GM18868 (cell line): ENCODE measurements around the gene LYPLAL1.

Experiments used
- ATAC-seq: cut with Tn5 transposase; IDR thresholded peaks from one replicate; pipeline ENCODE4 v1.9.1; 2021; ENCODE audit warnings: mild to moderate bottlenecking, moderate library complexity; ENCODE audit not compliant: unreplicated experiment

Gene LYPLAL1

DNA sequence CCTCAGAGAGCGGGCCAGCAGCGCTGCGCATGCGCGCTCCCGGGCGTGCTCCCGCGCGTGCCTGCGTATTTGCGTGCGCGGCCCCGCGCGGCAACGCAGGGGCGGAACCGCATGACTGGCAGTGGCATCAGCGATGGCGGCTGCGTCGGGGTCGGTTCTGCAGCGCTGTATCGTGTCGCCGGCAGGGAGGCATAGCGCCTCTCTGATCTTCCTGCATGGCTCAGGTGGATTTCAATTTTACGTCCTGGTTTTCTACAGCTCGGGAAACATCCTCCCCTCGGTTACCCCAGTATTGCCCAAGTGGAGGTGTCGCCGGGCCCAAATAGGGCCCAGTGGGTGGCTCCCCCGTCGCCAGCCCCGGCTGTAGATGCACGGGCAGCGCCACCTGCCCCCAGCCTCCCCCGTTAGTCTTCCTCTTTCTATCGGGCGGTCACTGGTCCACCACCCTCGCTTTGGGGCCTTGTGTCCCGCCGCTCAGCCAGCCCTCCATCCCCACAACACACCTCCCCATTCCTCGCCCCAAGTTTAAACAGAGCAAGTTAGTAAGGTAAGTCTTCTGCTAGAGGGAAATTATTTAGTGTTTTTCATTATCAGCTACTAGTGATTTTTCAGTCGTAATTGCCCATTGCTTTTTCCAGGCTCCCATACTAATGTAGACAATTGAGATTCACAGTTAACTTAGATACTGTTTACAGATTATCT is at the start of gene LYPLAL1:
Gene LYPLAL1 (plus strand): TSS at position 121 of the 702 bp plus-strand sequence. CDS start 13 bp downstream, at position 134.
- ATAC-seq, result peak; percentile 67

GRCh38 chr1:219124163-219124562 is 49.5 kb upstream of the LYPLAL1 start:
- ATAC-seq, result no peak

DNA sequence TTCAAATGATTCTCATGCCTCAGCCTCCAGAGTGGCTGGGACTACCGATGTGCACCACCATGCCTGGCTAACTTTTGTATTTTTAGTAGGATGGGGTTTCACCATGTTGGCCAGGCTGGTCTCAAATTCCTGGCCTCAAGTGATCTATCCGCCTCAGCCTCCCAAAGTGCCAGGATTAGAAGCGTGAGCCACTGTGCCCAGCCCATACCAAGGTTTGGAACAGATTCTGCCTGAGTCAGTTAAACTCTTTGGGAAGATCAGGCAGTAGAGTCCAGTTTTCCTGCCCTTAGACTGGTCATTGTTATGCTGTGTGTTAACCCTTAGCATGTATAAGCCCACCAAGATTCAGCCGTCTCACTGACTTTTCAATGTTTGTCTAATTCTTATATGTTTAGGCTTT is 48.3 kb upstream of the LYPLAL1 start:
- no peak for ATAC-seq

- ATAC-seq, result no peak
These were observed 47.3 kb upstream of the LYPLAL1 start for GRCh38 chr1:219126377-219126776.

DNA sequence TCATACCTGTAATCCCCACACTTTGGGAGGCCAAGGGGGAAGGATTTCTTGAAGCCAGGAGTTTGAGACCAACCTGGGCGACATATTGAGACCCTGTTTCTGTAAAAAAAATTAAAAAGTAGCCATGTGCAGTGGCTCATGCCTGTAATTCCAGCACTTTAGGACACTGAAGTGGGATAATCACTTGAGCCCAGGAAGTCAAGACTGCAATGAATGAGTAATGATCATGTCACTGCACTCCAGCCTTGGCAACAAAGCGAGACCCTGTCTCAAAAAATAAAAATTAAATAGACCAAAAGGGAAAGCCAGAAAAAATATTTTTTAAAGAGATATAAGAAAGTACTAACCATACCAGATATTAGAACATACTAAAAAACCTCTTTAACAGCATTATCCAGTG is 44.7 kb upstream of the LYPLAL1 start:
- ATAC-seq, result no peak

DNA sequence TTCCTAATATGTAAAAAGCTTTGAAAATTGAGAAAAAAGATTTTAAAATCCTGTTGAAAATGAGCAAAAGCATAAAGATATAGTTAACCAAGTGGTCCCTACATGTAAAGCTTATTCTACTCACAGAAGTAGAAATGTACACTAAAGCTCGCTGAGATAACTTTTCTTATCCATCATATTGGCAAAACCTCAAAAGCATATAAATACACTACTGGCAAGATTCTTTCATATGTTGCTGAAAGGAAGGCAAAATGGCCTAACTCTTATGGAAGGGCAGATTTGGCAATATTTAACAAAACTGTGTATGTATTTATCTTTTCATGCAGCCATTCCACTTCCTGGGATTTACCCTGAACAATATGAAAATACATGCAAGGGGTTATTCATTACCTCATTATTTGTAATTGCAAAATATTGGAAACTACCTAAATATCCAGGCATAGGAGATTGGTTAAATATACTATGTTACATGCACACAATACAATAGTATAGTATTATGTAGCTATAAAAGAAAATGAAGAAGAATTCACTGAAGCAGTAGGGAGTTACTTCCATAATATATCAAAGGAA is 43.2 kb upstream of the LYPLAL1 start:
- no peak for ATAC-seq

GRCh38 chr1:219132939-219133338 is 40.7 kb upstream of the LYPLAL1 start:
- ATAC-seq, result no peak

- no peak for ATAC-seq
These were observed 34.9 kb upstream of the LYPLAL1 start for GRCh38 chr1:219138747-219139146.

DNA sequence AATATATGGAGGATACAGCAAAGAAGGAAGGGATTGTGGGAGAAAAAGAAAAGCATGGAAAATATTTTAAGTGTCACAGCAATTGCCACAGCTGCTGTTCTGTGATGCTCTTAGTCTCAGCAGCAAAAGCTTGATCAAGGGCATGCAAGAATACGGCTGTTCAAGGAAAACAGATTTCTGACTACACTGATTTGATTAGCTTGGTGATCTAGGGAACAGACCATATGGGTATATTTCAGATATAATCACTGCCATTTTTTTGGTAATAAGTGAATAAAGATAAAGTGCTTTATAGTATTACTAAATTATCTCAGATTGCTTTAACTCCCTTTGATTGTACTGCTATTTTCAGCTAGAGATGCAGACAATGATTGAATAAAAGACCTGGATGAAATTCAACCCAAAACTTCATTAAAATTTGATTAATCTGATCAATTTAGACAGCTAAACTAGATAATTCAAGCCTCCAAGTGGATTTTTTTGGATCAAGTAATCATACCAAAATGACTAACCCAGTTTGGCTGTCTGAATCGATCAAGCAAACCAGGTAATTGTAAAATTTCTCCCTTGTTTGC is 33.3 kb upstream of the LYPLAL1 start:
- no peak for ATAC-seq

GRCh38 chr1:219143735-219144134 is 29.9 kb upstream of the LYPLAL1 start:
- no peak for ATAC-seq

GRCh38 chr1:219144658-219145315 is 28.9 kb upstream of the LYPLAL1 start:
- no peak for ATAC-seq

- ATAC-seq, result no peak
These were observed 26.1 kb upstream of the LYPLAL1 start for GRCh38 chr1:219147571-219148019.

- ATAC-seq, result no peak
These were observed 24.6 kb upstream of the LYPLAL1 start for GRCh38 chr1:219149009-219149577.

GRCh38 chr1:219149953-219150352 is 23.7 kb upstream of the LYPLAL1 start:
- ATAC-seq, result no peak

- no peak for ATAC-seq
These were observed 22.8 kb upstream of the LYPLAL1 start for GRCh38 chr1:219150913-219151312.

DNA sequence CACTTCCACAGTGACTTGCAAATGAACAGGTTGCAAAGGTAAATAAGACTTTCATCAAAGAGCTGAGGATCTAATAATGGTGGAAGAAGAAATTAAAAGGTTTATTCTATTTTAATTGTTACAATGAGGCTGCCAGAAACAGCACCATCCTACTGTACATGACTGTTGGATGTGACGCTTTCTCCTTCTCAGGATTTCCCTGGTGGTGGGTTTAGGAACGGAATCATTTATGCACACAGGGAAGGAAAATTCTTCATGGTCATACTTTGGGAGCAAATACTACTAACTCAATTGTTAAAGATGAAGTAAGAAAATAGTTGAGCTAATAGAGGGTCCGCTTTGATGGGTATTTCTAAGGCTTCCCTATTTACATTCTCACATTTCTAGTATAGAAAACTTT is 22.2 kb upstream of the LYPLAL1 start:
- ATAC-seq, result no peak

GRCh38 chr1:219152751-219153150 is 20.9 kb upstream of the LYPLAL1 start:
- no peak for ATAC-seq

DNA sequence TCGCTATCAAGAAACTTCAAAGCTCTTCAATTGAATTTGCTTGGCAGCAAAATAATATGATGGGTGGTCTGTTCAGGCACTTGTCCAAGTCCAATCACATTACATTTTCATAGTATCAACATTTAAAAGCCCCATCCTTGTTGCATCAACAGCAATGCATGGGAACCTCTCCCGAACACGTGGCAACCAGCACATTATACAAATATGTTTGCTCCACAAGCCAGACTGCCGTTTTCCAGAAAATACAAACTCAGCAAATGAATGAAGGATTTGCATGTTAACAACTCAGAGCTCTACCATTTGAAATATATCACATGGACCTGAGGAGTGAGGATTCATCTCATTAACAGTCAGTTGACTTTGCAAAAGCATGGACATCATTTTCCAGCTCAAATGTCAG is 20.0 kb upstream of the LYPLAL1 start:
- ATAC-seq, result no peak

GRCh38 chr1:219155135-219155534 is 18.5 kb upstream of the LYPLAL1 start:
- no peak for ATAC-seq

GRCh38 chr1:219159946-219160645 is 13.6 kb upstream of the LYPLAL1 start:
- ATAC-seq, result peak; percentile 96

DNA sequence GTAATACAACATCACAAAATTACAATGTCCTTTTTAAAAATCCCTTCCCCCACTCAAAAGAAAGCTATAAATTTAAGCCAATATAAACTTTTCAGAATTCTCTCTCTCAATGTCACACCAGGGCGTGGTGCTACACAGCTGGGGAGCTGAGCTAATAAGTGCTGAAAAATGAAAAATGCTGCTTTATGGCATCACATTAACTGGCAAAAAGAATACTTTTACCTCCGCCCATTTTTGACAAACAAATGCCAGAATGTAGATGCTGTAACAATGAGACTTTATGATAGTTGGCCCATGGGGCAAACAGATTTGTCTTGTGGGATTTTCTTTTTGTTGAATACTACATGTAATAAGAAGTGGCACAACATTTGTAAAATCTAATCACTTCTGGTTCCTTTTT is 12.7 kb upstream of the LYPLAL1 start:
- no peak for ATAC-seq
